Germinal center (tissue), 1 donor: Measurements from ENCODE around the gene GHSR.

Source experiments
- DNase-seq: peaks from one replicate; pipeline ENCODE4 v3.0.0; 2012; ENCODE audit warnings: mixed read lengths, low spot score

The GHSR gene, protein sequence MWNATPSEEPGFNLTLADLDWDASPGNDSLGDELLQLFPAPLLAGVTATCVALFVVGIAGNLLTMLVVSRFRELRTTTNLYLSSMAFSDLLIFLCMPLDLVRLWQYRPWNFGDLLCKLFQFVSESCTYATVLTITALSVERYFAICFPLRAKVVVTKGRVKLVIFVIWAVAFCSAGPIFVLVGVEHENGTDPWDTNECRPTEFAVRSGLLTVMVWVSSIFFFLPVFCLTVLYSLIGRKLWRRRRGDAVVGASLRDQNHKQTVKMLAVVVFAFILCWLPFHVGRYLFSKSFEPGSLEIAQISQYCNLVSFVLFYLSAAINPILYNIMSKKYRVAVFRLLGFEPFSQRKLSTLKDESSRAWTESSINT

DNA sequence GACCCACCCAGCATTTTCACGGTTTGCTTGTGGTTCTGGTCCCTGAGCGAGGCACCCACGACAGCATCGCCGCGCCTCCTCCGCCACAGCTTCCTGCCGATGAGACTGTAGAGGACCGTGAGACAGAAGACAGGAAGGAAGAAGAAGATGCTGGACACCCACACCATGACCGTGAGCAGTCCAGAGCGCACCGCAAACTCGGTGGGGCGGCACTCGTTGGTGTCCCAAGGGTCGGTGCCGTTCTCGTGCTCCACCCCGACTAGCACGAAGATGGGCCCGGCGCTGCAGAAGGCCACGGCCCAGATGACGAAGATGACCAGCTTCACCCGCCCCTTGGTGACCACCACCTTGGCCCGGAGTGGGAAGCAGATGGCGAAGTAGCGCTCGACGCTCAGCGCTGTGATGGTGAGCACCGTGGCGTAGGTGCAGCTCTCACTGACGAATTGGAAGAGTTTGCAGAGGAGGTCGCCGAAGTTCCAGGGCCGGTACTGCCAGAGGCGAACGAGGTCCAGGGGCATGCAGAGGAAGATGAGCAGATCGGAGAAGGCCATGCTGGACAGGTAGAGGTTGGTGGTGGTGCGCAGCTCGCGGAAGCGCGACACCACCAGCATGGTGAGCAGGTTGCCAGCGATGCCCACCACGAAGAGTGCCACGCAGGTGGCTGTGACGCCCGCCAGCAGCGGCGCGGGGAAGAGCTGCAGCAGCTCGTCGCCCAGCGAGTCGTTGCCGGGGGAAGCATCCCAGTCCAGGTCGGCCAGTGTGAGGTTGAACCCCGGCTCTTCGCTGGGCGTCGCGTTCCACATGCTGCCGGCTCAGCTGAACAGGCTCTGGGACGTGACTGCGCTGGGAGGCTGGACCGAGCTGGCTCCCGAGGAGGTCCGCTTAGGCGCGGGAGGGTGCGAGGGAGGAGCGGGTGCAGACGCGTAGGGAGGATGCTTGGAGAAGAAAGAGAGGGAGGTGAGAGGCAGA, at the start of gene GHSR:
Gene GHSR, minus strand, starts transcription at position 846 of the 969 bp plus-strand sequence. Its CDS starts 43 bp downstream, at position 803.
- DNase-seq = no peak

DNA sequence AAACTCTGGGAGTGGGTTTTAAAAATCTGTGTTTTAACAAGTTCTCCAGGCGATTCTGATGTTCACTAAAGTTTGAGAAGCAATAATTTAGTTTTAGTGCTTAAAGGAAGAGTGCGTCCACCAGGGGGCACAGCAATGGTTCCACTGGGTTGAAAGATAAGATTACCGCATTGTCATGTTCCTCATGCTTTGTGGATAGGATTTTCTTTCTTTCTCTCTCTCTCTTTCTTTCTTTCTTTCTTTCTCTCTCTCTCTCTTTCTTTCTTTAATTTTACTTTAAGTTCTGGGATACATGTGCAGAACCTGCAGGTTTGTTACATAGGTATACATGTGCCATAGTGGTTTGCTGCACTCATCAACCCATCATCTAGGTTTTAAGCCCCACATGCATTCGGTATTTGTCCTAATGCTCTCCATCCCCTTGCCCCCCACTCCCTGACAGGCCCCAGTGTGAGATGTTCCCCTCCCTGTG, 42.0 kb upstream of the GHSR start:
- peak; percentile 41 for DNase-seq

DNA sequence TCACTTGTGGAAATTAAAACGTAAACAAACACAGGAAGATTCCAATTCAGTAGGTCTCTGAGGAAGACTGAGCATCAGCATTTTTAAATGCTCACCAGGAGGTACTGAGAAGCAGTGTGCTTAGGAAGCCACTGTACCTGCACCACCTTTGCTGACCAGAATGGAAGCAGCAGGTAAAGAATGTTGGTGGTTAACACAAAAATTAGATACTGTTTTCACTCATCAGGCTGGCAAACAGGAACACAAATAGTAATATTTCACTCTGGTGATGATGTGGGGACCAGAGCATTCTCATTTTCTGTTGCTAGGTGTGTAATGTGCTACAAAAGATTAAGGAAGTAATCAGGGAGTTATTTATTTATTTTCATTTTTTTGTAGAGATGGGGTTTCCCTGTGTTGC, 29.9 kb upstream of the GHSR start:
- DNase-seq = no peak

DNA sequence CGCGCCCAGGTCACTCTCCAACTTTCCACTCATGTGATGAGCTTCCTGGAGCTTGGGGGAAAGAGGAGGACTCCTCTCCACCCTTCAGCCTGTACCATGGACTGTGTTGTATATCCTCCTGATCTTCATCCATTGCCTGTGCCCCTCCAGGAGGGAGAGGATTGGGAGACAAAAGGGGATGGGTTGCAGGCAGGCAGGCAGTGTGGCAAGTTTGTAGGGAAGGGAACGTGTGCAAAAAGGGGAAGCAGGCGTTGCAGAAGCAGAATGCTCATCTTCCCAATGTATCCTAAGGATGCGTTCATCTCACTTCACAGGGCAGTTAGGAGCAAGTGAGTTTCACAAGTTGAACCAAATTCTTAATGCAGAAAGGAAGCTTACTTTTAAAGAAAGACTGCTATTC, 28.1 kb upstream of the GHSR start:
- no peak for DNase-seq

DNA sequence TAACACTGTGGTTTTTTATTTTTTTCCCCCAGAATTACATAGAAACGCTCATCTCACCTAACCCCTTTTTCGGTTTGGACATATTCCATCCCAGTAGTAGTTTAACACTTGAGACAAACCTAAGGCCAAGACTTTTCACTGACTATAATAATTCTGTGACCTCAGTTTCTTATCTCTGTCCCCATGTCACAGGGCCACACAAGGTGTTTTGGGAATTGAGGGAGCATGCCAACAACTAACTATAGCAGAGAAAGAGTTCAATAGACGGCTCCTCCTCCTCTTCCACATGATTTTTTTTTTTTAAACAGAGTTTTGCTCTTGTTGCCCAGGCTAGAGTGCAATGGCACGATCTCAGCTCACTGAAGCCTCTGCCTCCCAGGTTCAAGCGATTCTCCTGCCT, 27.4 kb upstream of the GHSR start:
- DNase-seq = no peak

DNA sequence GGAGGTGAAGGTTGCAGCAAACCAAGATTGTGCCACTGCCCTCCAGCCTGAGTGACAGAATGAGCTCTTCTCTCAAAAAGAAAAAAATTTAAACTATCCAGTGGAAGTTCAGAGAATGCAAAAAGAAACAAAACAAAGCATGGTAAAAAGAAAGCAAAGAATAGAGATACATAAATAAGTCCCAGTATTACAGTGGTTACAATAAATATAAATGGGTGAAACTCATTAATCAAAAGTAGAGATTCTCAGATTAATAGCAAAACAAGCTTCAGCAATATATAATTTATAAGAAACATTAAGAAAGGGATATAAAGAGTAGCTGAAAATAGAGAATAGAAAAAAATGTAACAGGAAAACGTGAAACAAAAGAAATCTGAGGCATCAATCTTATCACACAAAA, 23.6 kb upstream of the GHSR start:
- DNase-seq = no peak

DNA sequence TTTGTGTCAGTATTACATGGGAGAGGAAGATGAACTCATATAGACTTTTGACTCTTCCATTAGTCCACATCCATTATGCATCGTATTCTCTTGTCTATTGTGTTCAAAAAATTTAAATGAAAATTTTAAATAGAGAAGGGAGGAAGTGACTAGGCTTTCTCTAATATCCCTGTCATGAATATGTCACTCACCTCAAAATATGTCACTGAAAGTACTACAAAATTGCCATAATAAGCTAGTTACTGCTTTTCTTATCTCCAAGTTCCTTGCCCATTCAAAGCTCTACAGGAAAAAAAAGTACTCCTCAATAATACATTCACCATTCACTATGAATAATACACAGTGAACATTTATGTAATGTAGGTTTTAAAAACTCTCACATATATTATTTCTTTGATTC, 22.3 kb upstream of the GHSR start:
- DNase-seq = no peak

DNA sequence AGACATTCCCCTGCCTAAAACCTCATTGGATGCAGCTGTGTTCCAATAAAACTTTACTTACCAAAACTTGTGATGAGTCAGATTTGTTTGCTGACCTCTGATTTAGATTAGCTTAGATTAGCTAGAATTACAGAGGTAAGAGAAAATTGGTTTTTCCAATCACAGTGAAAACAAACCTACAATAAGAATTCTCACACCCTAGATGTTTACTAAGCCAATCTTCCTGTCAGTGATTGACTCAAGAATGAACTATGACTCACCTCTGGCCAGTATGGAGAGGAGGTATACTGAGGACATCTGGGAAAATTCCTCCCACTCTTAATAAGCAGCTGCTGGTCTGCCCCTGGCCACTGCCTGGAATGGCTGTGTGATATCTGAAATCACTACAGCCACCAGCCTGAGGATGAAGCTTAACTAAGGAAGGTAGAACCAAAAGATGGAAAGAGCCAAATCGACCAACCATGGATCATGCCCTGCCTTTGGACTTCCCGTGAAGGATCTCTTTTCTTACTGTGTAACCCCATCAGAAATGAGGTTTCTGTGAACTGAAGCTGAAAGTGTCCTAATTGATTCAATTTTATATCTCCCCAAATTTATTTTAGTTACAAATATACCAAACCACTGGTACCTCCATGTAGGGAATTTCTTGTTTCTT, 19.0 kb upstream of the GHSR start:
- no peak for DNase-seq

DNA sequence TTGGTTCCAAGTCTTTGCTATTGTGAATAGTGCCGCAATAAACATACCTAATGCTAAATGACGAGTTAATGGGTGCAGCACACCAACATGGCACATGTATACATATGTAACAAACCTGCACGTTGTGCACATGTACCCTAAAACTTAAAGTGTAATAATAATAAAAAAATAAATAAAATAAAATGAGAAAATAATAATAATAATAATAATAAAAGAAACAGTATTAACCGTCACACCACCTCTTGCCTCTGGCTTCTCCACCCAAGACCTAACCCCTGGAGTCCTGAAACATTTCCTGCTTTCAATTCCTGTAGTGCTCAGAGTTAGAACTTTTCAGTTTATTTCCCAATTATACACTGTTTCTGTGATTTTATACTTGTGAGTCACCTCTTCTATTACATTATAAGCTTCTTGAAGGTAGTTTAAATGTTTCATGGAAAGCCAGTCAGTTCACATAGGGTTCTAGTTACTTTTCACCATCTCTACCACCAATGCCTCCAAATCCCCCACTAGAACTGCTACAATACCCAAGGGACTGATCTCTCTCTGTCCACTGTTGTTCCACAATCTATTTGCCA, 18.4 kb upstream of the GHSR start:
- no peak for DNase-seq

DNA sequence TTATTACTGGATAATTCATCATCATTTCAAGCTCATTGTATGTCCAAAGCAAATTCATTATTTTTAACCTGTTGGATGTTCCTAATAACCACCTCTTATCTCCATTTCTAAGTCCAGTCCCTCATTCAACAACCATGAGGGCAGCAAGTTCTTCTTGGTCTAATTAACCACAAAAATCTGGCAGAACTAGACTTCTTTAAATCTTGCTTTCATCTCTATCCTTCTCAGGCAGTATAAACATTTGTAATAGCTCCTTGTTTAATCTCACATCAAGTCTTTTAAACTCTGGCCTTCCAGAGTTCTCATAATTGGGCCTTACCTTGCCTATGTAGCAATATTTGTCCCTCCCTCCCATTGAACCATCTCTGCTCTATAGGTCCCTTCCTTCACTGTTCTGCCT, 17.0 kb upstream of the GHSR start:
- DNase-seq = no peak

DNA sequence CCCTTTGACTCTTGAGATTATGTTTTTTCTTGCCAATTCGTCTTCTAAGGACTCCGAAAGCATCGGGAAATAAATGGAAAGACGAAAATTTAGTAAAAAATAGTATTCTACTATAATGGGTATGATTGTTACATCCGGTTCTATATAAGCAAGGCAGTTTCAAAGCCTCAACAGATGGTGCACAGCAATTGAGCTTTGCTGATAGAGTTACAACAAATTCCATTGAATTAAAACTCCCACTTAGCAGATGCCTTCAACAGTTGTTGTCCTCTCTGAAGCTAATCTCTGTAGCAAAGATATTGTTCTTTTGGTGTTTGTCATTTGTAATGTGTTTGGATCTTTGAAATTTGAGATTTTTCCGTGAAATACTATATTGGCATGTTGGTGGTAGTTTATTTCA, 16.1 kb upstream of the GHSR start:
- DNase-seq = no peak

DNA sequence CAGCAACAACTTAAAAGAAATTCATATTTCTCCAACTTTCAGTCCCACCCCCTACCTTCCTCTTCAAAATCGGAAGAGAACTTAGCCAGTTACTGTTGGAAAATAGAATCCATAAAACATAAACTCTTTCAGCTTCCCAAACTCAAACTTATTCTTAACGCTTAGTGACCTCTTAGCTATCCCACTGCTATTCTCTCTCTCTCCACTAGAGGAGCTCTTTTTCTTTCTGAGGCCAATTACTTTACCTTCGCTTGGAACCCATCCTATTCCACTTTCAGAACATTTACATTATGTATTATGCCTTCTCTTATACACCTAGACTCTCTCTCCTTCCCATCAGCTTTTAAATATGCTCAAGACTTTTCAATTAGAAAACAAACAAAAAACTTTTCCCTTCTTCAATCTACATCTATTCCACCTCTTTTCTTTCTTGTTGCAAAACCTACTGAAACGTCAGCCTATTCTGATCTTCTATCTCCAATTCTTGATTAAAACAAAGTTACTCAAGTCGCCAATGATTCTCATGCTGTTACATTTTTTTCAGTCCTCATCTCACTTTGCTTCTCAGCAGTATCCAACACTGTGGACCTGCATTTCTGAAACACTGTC, 13.4 kb upstream of the GHSR start:
- DNase-seq = peak; percentile 55

DNA sequence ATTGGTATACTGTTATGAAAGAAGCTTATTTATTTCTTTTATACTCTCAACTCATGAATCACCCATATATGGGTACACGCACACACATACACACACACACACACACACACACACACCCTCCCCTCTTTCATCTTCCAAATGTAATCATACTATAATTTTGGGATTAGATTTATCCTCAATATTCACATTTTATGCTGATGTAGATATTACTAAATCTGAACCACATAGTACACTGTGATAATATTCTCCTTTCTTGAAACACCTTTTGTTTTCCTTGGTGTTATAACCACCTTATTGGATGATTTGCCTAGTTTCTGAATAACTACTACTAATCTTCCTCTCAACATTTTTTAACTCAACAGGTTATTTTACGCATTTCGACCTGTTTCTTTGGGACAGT, 8.1 kb upstream of the GHSR start:
- no peak for DNase-seq

DNA sequence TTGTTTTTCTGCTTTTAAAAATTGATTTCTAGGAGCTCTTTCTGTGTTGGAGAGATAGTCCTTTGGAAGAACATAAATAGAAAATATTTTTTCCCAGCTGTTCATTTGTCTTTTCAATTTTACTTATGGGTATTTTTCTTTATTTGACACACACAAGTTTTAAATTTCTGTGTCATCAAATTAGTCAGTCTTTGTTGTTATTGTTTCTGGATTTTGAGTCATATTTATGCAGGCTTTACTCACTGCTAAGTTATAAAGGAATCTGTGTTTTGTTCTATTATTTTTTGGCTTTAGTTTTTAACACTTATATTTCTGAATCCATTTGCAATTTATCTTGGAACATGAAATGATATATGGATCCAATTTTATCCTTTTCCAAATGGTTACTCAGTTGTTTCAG, 5.9 kb upstream of the GHSR start:
- no peak for DNase-seq

DNA sequence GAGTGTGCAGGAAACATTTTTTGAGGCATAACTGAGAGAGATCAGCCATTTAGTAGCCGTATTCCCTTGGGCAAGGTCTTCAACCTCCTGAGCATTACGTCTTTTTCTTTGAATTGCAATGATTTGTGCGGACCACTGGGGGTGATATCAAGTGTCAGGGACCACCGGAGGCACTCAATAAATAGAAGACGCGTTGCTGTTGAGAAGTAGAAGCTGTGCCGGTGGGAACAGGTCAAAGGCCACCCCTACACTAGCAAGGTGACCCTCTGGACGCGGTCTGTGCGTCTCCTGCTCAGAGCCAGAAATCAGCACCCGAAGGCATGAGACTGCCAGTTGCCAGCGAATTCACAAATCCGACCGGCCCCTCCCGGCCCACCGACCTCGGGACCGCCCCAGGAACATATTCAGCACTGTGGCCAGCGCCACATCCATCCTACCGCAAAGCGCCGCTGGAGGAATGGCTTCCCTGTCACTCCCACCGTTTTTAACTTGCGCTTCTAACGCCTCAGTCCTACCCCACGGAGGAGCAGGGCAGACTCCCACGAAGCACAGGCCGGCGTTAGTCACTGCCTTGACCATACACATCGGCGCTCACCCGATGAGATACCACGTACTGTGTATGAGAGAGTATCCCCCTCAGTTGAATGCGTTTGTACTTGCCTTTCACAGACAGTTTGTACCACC, 1.4 kb upstream of the GHSR start:
- no peak for DNase-seq

DNA sequence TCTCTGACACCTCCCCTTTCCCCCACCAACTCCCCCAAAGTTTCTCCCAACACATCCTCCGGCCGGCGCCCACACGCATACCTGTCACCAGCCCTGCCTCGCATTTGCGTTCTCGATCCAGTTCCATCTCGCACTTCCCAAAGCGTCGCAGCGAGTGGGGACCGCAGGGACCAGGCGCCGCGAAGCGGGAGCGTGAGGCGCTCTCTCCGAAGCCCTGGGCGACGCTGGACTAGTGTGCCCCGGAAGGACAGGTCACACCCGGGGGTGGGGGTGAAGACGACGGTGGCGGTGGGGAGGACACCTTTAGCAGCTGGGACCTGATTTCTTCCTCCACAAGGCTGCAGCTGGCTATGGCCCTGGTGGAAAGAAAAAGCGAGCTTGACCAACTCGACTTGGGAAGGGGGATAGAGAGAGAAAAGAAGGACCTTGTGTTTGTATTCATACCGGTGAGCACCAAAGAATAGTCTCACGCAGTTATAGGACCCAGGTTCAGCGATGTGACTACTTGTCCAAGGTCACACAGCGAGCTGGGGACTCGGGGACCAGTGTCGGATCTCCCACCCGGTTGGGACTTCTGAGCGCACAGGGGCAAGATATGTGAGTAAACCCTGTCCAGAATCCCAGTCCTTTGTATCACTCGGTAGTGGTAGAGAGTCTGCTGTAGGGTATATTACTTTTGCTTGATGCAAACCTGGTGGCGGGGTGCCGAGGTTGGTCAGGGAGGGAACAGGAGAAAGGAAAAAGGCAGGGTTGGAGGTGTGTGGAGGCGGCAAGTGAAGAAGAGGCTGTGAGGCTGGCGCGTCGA, 607 bp upstream of the GHSR start:
- no peak for DNase-seq

DNA sequence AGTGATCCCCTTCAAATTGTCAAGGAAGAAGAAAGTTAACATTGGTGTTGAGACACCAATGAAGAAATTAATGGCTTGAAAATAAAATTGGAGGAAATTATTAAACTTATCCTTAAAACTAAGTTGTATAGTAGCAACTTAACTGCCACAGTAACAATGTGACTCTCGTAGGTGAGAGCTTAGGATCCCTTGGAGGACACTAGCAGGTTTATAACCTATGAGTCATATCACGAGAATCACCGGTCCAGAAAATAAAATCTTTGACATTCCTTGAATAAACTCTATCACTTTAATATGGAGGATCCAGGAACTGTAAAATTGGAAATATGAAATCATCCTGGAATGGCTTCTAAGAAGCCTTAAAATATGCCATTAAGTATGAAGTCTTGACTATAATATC, 2.1 kb downstream of the GHSR start:
- no peak for DNase-seq

DNA sequence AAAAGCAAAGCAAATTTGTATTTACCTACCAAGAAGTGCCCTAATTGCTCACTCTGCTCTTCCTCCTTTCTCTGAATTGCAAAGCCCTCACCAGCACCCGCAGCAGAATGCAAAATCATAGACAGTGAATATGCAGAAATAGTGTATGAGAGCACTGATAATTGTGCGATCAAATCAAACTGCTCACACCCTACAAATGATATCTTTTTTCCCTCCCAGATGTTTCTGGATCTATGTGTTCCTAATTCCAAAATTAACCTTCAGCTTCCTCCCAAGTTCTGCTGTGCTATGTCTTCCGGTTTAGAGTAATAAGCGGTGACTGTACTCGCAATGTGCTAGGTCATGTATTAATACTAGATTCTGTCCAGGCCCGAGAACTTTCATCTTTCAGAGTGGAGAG, 3.4 kb downstream of the GHSR start:
- DNase-seq = no peak

DNA sequence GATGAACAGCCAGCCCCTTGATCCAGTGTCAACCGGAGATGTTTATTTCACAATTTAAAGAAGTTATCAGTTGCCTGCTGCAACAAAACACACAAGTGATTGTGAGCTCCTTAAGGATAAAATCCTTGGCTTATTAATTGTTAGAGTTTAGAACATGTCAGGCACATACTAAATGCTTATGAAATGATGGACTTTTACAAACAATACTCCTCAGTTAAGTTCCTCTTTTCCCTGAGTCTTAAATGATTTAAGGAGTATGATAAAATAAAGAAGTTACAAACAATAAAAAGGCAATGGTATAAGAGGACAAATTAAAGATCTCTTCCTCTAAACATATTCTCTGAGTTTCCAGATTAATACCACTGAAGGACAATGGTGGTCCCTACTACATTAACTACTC, 5.7 kb downstream of the GHSR start:
- no peak for DNase-seq

DNA sequence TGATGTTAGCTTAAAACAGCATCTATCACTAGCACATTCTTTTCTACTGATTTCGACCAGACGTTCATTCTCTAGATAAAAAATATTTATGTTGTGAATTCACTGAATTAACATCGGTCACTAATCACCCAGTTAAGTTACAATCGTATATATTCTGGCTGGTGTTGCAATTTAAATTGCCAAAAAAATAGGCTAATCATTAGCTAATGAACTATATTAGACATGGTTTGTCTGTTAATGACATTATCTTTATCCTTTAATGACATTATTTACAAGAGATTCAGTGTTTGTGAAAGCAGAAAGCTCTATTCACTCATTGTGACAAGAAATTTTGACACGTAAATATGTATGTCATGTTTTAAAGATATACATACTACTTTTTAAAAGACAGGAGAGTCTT, 6.7 kb downstream of the GHSR start:
- no peak for DNase-seq
